Stimulated activated CD8-positive, alpha-beta memory T cell treated with anti-CD3 and anti-CD28 coated beads, Interleukin-2, amount 100 ng/mL, for 48 hours (primary cell): ENCODE results near the gene LEMD3.
A peak's percentile ranks its signal among the peaks of the same experiment; 100 is the strongest.

Experiments
- DNase-seq, 2 donors: peaks; one replicate each; pipeline ENCODE4 v3.0.0-alpha.2; 2020; ENCODE audit warnings: low read depth in 2 of 2

Gene LEMD3

DNA sequence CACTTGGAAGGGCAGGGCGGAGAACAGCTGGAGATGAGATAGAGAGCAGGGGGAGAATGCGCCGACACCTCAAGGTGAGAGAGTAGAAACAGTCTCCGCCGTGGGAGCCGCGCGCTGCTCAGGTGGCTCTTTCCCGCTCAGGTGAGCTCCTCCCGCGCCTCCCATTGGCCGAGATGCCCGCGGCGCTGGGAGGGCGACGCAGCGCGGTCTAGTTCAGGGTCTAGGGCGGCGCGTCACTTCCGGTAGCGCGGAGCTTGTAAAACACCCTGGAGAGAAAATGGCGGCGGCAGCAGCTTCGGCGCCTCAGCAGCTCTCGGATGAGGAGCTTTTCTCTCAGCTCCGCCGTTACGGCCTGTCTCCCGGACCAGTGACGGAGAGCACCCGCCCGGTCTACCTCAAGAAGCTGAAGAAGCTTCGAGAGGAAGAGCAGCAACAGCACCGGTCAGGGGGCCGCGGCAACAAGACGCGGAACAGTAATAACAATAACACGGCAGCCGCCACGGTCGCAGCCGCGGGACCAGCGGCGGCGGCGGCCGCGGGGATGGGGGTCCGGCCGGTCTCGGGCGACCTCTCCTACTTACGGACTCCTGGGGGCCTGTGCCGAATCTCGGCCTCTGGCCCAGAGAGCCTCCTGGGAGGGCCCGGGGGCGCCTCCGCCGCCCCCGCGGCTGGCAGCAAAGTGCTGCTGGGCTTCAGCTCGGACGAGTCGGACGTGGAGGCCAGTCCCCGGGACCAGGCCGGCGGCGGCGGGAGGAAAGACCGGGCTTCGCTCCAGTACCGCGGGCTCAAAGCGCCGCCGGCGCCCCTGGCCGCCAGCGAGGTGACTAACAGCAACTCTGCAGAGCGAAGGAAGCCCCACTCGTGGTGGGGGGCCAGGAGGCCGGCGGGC lies at the start of gene LEMD3:
LEMD3 (plus strand) TSS at position 264 of the 889 bp plus-strand sequence; CDS start at position 278, 14 bp downstream.
- DNase-seq, result peak; percentile 87

DNA sequence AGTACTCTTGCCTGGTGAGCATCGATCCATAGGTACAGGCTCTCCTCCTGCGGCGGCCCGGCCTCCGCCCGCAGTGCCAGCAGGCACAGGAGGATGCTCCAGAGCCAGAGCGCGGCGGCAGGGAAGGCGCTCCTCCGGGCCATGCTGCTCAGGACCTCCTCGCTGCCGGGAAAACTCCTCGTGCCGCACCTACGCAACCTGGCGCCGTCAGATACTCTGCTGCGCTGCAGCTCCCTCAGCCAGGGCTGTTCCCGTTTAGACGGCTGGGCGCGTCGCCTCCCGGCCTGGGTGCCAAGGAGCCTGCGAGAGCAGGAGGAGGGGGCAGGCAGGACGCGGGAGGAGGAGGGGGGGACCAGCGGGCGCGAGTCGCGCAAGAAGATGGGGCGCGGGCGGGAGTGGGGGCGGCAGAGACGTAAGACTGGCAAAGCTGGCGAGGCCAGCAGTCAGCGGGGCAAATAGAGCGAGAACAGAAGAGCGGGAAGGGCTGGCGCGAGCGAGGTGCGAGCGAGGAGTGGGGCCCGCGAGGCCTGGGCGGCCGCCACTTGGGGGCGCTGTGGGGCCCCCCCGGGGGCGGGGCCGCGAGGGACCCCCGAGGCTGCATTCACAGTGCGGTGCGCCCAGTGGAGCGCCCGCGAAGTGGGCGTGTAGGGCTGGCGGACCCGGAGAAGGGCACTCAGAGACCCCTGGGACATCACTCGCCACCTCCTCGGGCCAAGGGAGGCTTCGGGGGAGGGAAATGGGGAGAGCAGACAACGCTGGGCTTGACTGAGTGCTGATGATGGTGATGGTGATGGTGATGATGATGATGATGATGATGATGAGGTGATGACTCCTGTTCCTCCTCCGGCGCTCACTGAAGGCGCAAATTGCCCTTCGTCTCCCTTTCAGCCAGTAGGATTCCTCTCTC lies 48.1 kb upstream of the LEMD3 start, which contains the start of gene WIF1:
WIF1 (minus strand) TSS at position 257 of the 907 bp plus-strand sequence; CDS start at position 143, 114 bp downstream.
- DNase-seq, result peak in 1 of 2 donors; percentile 22

DNA sequence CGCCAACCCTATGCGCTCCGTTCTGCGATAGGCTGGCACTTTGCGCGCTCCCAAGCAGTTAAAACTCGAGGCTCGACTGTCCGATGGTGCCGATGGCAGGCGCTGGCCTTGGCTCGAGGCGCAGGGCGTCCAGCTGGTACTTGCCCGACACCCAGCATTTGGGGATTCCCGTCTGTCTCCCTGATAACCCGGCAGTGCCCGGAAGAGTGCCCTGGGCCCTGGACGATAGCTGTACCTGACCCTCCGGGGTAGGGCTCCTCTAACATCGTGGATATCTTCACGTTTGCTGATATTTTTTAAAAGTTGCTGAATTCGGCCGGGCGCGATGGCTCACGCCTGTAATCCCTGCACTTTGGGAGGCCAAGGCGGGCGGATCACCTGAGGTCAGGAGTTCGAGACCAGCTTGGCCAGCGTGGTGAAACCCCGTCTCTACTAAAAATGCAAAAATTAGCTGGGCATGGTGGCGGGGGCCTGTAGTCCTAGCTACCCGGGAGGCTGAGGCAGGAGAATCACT lies 47.4 kb upstream of the LEMD3 start:
- no peak for DNase-seq

DNA sequence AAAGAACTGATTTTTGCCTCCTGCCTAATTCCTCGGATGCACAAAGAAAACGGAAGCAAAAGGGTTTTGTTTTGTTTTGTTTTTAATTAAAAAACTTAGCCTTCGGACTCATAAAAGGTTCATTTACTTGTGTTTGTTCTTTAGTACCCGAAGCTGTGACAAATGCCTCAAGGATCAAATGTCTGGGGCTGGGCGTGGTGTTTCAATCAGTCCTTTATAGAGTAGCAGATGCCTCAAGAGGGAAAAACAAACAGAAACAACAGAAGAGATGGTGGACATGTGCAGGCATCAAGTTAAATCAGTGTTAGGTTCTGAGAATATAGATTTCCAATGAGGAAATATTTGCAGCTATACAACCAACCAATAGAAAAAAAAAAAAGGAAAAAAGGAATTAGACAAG lies 46.7 kb upstream of the LEMD3 start:
- DNase-seq, result no peak

DNA sequence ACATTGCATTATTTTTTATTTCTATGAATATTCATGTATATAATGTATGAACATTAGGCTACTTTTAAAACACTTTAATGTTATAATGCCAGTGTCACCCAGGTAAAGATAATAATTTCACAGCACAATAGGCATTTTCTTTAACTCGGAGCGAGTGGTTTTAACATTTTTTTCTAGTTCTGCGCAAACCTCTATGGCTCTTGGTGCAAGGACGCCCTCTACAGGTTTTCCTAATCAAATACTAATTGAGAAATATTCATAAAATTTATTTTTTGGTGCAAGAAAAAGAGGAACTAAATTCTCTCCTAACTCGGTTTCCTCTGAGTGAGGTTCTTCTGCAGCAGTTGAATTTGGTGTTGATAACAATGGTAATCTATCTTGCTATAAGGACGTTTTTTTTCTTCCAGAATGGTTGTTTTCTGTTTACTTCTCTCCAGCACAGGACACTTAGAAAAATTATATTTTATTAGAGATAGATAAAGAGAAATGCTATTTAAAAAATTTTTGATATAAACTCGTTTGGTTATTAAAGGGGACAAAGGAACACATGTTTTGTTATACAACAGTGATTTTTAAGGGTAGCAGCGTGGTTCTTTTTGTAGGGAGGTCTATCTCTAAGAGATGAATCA lies 45.8 kb upstream of the LEMD3 start:
- no peak for DNase-seq

DNA sequence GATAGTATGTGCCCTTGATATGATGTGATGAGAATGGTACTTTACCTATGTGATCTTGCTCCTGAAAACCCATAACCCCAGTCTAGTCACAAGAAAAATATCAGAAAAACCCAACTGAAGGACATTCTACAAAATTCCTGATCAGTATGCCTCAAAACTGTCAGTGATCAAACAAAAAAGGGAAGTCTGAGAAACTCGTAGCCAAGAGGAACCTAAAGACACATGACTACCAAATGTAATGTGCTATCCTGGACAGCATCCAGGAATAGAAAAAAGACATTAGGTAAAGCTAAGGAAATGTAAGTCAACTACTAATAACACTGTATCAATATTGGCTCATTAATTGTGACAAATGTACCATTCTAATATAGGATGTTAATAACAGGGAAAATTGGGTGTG lies 44.1 kb upstream of the LEMD3 start:
- DNase-seq, result no peak

DNA sequence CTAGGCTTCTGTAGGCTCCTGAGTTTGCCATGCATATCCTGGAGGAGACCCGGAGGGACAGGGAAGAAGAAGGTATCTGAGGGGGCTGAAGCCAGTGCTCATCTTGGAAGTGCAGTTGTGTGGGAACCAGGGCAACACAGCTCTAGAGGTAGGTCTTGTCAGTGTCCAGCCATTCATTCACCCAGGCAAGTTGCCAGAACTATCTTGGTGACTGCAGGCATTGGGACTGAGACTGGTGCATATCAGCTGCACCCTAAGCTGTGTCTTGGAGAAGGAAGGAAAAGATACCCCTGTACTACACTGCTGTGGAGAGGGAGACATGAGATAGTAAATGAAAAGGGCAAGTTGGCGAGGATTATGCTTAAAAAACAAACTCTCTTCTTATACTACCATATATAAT lies 43.4 kb upstream of the LEMD3 start:
- no peak for DNase-seq

DNA sequence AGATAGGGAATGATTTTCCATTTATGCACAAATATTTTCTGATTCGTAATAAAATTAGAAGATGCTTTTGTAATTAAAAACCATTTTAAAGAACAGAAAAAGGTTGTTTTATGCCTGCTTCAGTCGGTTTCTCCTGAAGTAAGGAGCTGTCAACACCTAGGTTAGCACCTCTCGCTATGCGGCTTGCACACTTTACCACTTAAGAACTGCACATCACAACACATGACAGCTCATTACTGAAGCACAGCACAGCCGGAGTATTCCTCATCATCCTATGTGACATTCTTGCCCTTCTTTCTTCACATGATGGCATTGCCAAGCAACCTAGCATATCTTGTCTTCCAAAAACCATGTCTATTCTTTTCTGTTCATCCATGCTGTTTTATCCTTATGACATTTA lies 42.9 kb upstream of the LEMD3 start:
- no peak for DNase-seq

DNA sequence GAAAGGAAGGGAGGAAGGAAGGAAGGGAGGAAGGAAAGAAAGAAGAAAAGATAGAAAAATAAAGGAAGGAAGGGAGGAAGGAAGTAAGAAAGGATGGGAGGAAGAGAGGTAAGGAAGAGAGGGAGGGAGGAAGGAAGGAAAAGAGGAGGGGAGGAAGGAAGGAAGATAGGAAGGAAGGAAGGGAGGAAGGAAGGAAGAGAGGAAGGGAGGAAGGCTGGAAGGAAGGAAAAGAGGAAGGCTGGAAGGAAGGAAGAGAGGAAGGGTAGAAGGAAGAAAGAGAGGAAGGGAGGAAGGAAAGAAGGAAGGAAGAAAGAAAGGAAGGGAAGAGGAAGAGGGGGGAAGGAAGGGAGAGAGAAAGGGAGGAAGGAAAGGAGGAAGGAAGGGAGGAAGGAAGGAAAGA lies 35.5 kb upstream of the LEMD3 start:
- no peak for DNase-seq

DNA sequence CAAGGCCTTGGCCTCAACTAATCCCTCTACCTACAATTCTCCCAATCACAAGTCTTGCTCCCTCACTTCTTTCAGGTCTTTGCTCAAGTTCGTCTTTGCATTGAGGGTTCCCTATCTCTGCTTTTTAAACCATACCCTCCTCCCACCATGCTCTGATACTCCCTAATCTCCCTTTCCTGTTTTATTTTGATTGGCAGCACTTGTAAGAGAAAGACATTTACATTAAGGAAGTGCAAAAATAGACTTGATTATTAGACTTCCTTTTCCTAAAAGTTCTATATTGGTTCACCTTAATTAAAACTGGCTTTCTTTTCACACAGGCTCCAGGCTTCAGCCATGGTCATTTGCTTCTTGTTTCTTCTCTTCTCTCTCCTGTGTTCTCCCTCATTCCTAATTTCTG lies 30.0 kb upstream of the LEMD3 start:
- DNase-seq, result no peak

DNA sequence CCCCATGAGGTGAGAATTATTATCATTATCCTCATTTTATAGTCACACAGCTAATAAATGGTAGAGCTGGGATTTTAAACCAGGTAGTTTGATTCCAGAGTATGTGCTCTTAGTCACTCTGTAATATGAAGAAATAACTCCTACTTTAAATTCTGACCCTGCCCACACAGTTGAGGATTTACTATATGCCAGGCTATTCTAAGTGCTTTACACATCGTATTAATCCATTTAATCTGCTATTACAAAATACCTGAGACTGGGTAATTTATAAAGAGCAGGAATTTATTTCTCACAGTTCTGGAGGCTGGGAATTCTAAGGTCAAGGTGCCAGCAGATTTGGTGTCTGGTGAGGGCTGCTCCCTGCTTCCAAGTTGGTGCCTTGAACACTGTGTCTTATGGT lies 28.6 kb upstream of the LEMD3 start:
- DNase-seq, result no peak

DNA sequence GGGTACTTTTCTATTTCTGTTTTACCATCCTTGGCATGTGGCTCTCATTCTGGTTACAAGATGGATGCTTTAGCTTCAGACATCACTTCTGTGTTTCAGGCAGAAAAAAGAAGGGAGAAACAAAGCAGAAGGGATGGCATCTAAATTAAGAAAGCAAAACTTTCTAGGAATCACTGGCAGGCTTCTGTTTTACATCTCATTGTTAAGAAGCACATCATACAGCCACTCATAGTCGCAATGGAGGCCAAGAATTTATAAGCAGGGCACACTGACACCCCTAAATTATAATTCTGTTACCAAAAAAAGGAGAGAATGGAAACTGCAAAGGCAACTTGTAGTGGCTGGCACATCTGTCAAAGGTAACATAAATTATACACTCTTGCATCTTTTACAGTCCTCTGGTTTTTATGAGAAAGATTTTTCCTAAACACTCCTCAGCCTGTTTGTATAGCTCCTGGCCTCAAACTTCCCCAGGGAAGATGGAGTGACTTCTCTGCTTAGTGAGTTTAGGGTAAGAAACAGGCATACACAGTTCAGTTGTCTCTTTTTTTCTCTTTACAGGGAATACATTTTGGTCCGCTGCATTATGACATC lies 22.0 kb upstream of the LEMD3 start:
- no peak for DNase-seq

DNA sequence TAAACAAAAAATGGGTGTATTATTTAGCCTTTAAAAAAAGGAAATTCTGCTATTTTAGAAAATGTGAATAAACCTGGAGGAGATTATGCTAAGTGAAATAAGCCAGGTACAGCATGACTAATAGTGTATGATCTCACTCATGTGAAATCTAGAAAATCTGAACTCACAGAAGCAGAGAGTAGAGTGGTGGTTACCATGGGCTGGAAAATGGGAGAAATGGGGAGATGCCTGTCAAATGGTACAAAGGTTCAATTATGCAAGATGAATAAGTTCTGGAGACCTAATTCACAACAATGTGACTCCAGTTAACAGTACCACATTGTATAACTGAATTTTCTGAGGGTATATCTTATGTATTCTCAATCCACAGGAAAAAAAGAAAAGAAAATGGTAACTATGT lies 17.4 kb upstream of the LEMD3 start:
- no peak for DNase-seq

DNA sequence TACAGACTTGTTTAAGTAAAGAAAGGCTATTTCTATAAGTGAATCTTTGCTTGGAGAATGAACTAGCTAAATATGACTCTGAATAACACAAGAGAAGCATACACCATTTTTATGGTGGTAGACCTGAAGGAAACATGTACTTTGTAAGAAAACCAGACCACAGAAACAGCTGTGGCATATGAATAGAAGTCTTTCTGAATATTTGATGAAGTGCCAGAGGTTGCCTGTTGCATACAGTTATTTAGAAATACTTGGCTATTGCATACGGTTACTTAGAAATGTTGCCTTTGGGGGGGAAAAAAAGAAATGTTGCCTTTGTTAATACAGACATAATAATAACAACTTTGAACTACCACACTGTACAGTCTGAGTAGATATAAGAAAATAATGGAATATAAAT lies 16.8 kb upstream of the LEMD3 start:
- no peak for DNase-seq

DNA sequence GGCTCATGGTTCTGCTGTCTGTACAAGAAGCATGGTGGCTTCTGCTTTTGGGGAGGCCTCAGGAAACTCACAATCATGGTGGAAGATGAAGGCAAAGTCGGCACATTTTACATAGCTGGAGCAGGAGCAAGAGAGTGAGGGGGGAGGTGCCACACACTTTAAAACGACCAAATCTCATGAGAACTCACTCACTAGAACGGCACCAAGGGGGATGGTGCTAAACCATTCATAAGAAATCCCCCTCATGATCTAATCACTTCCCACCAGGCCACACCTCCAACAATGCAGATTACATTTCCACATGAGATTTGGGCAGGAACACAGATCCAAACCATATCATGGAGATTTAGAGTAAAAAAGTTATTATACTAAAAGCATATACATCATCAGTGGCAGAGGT lies 13.6 kb upstream of the LEMD3 start:
- DNase-seq, result no peak

DNA sequence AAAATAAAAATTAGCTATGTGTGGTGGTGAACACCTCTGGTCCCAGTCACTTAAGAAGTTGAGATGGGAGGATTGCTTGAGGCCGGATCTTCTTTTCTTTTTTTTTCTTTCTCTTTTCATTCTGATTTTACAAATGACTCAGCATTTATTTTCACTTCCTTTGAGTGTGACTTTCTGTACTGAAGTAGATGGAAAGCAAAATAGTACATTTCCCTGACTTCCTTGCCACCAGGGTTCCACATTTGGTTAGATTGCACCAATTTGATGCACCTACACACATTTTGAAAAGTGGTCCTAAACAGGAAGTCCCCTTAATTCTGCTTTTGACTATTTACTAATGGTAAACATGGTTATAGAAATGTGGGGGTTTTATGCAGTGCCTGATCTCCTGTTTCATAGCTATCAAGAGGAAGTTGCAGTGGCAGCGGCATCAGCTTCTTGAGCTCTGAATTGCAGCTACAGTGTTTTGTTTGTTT lies 13.0 kb upstream of the LEMD3 start:
- no peak for DNase-seq

DNA sequence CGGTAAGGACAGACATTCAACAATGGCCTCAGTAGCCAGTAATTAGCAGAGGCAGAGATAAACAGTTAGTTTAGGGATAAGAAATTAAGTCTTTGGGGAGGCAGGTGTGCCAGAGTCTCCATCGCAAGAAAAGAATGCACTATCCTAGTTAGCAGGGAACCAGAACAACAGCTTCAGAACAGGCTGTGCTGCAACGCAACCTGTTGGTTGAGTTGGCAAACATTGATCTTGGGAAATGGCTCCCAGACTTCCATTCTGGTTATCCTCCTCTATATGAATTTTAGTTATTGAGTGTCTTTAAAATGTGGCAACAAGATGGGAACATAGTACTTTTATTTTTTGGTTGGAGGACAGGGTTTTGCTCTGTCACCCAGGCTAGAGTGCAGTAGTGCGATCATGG lies 12.3 kb upstream of the LEMD3 start:
- no peak for DNase-seq

DNA sequence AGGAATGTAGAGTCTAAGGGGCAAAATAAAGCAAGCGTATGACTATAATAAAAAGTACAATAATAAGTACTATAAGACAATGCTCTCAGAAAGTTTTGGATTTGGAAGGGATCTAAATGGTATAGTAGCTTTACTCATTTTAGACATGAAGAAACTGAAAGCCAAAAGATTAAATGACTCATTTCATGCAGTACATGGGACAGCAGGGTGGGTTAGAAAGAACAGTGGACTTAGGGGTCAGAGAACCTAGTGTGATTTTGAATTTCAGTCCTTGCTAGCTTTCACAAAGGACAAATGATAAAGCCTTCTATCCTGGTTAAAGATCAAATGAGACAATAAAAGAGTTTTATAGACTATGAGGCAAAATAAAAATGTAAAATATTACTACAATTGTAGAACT lies 6.8 kb upstream of the LEMD3 start:
- no peak for DNase-seq

DNA sequence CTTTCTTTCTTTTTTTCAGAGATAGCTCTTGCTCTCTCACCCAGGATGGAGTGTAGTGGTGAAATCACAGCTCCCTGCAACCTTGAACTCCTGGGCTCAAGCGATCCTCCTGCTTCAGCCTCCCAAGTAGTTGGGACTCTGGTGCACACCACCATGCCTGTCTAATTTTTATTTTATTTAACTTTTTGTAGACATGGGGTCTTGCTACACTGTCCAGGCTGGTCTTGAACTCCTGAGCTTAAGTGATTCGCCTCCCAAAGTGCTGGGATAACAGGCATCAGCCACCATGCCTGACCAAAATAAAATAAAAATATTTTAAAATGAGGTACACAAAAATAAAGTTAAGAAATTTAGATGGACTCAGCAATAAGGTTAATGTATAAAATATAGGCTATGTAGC lies 5.1 kb upstream of the LEMD3 start:
- DNase-seq, result no peak

DNA sequence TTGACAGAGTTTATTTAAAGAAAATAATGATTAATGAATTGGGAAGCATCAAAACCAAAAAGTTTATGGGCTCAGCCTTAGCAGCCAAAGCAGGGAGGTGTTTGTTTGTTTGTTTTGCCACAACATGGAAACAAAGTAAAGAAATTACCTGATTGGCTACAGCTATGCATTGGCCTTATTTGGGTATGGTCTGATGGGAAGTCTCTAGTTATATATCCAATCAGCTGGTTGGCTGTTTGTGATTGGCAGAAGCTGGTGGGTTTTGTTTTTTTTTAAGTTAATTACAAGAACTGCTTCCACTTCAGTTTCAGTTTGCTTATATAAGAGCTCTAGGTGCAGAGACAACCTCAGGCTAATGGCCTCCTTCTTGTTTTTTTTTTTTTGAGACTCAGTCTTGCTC lies 4.6 kb upstream of the LEMD3 start:
- no peak for DNase-seq

DNA sequence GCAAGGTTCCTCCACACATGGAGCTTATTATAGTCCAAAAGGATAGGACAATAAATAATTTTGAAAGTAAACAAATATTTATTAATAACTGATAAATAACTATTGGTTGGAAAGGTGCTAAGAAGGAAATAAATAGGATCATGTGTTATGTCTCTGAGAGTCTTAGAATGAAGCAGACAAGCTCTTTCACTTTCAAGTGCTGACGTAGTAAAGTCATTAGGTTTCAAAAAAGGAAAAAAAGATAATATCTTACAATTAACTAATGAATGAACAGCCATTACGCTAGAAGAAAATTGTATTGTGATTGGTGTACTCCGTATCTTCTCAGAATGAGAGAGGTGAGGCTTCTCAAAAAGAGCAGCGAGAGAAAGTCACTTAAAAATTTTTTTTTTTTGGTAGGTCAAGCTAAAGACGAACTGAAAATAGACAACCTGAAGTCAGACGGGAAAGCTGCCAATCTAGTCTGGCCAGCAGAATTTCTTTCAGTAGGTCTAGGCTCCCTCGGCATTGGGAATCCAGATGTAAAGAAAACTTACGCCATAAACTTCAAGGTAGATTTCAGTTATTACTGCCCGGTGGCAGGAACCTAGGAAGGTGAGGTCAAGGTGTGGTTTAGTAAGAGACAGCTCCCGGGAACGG lies 583 bp upstream of the LEMD3 start:
- no peak for DNase-seq
